Body of pancreas (tissue), 4 donors: Measurements from ENCODE around the gene RPL9.

ENCODE experiments used
- POLR2A ChIP-seq, 3 donors: fragments of 450-650 bp; IDR thresholded peaks; one replicate each; pipeline ENCODE4 v1.6.1; 2016; ENCODE audit warnings: antibody characterized with exemption in 3 of 3, mild to moderate bottlenecking in 2 of 3
- TF ChIP-seq, protein P1 (sequence below), 7 experiments: fragments of 450-650 bp in 4 of 7; fragments of 200-600 bp in 3 of 7; sonication (generic) in 3 of 7; IDR thresholded peaks; one replicate each; pipeline ENCODE4 v1.5.1; 2016 to 2019; ENCODE audit warnings: antibody characterized with exemption in 7 of 7

DNA sequence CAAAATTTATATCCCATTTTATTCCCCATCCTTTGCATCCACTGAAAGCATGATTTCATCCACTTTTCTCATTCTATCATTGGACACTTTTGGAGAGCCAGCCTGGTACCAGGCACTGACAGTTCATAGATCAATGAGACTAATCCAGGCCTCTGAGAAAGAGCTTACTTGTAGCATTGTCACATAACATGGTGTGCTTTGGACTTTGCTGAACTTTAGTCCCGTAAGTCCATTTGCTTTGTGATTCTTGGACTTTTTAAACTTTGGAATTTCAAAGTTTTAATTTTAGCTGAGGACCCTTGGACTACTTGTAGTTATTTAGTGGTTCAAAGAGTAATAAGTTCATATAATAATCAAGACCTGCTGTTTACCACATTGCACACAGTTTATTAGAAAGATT is 11.7 kb upstream of the RPL9 start:
- no peak for TF ChIP-seq POLR2A (IDR thresholded peaks at IDR 0.05)
- TF ChIP-seq, protein P1, sequence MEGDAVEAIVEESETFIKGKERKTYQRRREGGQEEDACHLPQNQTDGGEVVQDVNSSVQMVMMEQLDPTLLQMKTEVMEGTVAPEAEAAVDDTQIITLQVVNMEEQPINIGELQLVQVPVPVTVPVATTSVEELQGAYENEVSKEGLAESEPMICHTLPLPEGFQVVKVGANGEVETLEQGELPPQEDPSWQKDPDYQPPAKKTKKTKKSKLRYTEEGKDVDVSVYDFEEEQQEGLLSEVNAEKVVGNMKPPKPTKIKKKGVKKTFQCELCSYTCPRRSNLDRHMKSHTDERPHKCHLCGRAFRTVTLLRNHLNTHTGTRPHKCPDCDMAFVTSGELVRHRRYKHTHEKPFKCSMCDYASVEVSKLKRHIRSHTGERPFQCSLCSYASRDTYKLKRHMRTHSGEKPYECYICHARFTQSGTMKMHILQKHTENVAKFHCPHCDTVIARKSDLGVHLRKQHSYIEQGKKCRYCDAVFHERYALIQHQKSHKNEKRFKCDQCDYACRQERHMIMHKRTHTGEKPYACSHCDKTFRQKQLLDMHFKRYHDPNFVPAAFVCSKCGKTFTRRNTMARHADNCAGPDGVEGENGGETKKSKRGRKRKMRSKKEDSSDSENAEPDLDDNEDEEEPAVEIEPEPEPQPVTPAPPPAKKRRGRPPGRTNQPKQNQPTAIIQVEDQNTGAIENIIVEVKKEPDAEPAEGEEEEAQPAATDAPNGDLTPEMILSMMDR (IDR thresholded peaks at IDR 0.05) = no peak
